Measurements from ENCODE around the gene GLRX2. TPM values are rescaled to one million over a fixed set of nuclear protein-coding genes. Genes with fewer than 3 reads are reported as not detected.
"Not testable (repeated sequence)": the region's sequence is repeated elsewhere in the genome, so short reads cannot be mapped to it uniquely, and the experiment has no call there.

Gene GLRX2
- total RNA-seq, 2 donors from 2014 or later: 1.3 to 2.6 TPM

- no peak for ATAC-seq
- H3K4me1 ChIP-seq: peaks cover 33% of the 10 kb centered on the region
- no peaks in the 10 kb centered on the region for H3K27me3 ChIP-seq
- peaks cover 0 to 4% of the 10 kb centered on the region in 2 donors for H3K36me3 ChIP-seq (replicated peaks in 1 of 2; ENCODE audit: insufficient read depth in 1 of 2, low read depth in 2 of 2)
- no peak for DNase-seq
- TF ChIP-seq CTCF (IDR thresholded peaks at IDR 0.05): no peak
- no peak for TF ChIP-seq POLR2A (IDR thresholded peaks at IDR 0.05)
- H3K4me3 ChIP-seq: no peak overlapping the region
- no peaks in the 10 kb centered on the region for H3K9me3 ChIP-seq
- H3K27ac ChIP-seq: no peak overlapping the region
- intact Hi-C loops (cut with DNase I): no loop called here
- 60 to 62% methylated on average over 4 of the region's 4 CpGs for WGBS, 2 donors
Measured at GRCh38 chr1:193054169-193054675, 51.0 kb downstream of the GLRX2 start.

- ATAC-seq; DNase-seq; H3K4me3 ChIP-seq; H3K27ac ChIP-seq; intact Hi-C loops (cut with DNase I); H3K27me3 ChIP-seq; H3K9me3 ChIP-seq: not testable (repeated sequence)
- Histone ChIP-seq H3K36me3 (replicated peaks in 1 of 2; ENCODE audit: insufficient read depth in 1 of 2, low read depth in 2 of 2) (peaks cover 0 to 11% of the 10 kb centered on the region in 2 donors), H3K4me1 (peaks cover 11% of the 10 kb centered on the region)
- 92 to 94% methylated on average over 5 of the region's 5 CpGs for WGBS, 2 donors
Measured at GRCh38 chr1:193048913-193049312, 56.3 kb downstream of the GLRX2 start.

MicroRNA genes within 50 kb of the gene (microRNA counts, 767-probe panel; counts per million panel counts)
- microRNA hsa-miR-1278: 0 to 736 counts per million in 2 donors

Small RNAs within 50 kb of the gene (microRNA-seq; reads per million reads assigned to microRNA genes)
- 0 reads per million in 2 donors for gene MIR1278 (ENCODE audit: borderline number of aligned reads in 2 of 2, borderline replicate concordance in 2 of 2)

Small RNAs within 50 kb of the gene (small RNA-seq; reads per million reads assigned to genes)
- gene MIR1278 (not detected), gene SCARNA18B (not detected)

Other genes starting within 250 kb of the GLRX2 start
- 10 to 100 TPM in 1 of 2 donors, 1 to 10 TPM in 1; 7.6 to 47.5 TPM for gene UCHL5, start 46.1 kb downstream of the GLRX2 start, total RNA-seq
- gene RO60, start 45.8 kb downstream of the GLRX2 start, total RNA-seq: 10 to 100 TPM; 23.7 to 31.6 TPM
- gene CDC73, start 16.6 kb upstream of the GLRX2 start, total RNA-seq: 10 to 100 TPM; 22.6 to 37.9 TPM
- under 1 TPM; 0.33 to 0.52 TPM for gene B3GALT2, start 81.2 kb upstream of the GLRX2 start, total RNA-seq

Measured in body of pancreas (tissue), 4 donors.